H1 (cell line): ENCODE data around the gene PAQR9. TPM values are rescaled to one million over a fixed set of nuclear protein-coding genes. Genes with fewer than 3 reads are reported as not detected.

Source experiments
- NANOG ChIP-seq: IDR thresholded peaks from 2 replicates; pipeline ENCODE4 v1.6.1; 2011; ENCODE audit warnings: low read length, low read depth, mild to moderate bottlenecking, inconsistent platforms; ENCODE audit not compliant: insufficient read depth, poor library complexity, severe bottlenecking
- POU5F1 ChIP-seq: IDR thresholded peaks from 2 replicates; pipeline ENCODE4 v1.6.1; 2011; ENCODE audit warnings: low read depth, mild to moderate bottlenecking, low read length, moderate library complexity
- SIX5 ChIP-seq: IDR thresholded peaks from 2 replicates; pipeline ENCODE4 v1.6.1; 2011; ENCODE audit warnings: mild to moderate bottlenecking, low read depth, low read length
- polyA plus RNA-seq, 7 experiments: library from polyadenylated mRNA; depleted of rRNA in 3 of 7; stranded (reverse) in 5 of 7; unstranded in 2 of 7; fragments of >200 nt in 5 of 7; fragments of 200-250 nt in 2 of 7; gene quantifications; 1 replicate in 5 of 7; 2 replicates in 1 of 7; 4 replicates in 1 of 7; pipeline versions ENCODE4 v1.2.1 to v1.2.3, GENCODE V29; 2011 to 2013; ENCODE audit warnings: missing spikeins in 2 of 7, mixed read lengths in 2 of 7
- total RNA-seq: library from RNA; stranded (reverse); fragmentation: NEBNext Ultra II Directional; extraction: Animal tissue kit (Norgen Biotek cat#: 25700); gene quantifications from 2 replicates; pipeline ENCODE4 v1.2.1, GENCODE V29; 2021
- TF ChIP-seq, protein P1 (sequence below): fragments of 300-600 bp; sonication (generic); IDR thresholded peaks from 2 replicates; pipeline ENCODE4 v1.7.1; 2012; ENCODE audit warnings: low read length, moderate library complexity, mild to moderate bottlenecking, inconsistent platforms; ENCODE audit not compliant: insufficient replicate concordance

PAQR9 gene
- total and polyA plus RNA-seq, 2 of the 8 experiments (the other 6 are each of a cell fraction or from before 2014, with no cell fraction given), result 2.6 to 5.2 TPM

- TF ChIP-seq, protein P1, sequence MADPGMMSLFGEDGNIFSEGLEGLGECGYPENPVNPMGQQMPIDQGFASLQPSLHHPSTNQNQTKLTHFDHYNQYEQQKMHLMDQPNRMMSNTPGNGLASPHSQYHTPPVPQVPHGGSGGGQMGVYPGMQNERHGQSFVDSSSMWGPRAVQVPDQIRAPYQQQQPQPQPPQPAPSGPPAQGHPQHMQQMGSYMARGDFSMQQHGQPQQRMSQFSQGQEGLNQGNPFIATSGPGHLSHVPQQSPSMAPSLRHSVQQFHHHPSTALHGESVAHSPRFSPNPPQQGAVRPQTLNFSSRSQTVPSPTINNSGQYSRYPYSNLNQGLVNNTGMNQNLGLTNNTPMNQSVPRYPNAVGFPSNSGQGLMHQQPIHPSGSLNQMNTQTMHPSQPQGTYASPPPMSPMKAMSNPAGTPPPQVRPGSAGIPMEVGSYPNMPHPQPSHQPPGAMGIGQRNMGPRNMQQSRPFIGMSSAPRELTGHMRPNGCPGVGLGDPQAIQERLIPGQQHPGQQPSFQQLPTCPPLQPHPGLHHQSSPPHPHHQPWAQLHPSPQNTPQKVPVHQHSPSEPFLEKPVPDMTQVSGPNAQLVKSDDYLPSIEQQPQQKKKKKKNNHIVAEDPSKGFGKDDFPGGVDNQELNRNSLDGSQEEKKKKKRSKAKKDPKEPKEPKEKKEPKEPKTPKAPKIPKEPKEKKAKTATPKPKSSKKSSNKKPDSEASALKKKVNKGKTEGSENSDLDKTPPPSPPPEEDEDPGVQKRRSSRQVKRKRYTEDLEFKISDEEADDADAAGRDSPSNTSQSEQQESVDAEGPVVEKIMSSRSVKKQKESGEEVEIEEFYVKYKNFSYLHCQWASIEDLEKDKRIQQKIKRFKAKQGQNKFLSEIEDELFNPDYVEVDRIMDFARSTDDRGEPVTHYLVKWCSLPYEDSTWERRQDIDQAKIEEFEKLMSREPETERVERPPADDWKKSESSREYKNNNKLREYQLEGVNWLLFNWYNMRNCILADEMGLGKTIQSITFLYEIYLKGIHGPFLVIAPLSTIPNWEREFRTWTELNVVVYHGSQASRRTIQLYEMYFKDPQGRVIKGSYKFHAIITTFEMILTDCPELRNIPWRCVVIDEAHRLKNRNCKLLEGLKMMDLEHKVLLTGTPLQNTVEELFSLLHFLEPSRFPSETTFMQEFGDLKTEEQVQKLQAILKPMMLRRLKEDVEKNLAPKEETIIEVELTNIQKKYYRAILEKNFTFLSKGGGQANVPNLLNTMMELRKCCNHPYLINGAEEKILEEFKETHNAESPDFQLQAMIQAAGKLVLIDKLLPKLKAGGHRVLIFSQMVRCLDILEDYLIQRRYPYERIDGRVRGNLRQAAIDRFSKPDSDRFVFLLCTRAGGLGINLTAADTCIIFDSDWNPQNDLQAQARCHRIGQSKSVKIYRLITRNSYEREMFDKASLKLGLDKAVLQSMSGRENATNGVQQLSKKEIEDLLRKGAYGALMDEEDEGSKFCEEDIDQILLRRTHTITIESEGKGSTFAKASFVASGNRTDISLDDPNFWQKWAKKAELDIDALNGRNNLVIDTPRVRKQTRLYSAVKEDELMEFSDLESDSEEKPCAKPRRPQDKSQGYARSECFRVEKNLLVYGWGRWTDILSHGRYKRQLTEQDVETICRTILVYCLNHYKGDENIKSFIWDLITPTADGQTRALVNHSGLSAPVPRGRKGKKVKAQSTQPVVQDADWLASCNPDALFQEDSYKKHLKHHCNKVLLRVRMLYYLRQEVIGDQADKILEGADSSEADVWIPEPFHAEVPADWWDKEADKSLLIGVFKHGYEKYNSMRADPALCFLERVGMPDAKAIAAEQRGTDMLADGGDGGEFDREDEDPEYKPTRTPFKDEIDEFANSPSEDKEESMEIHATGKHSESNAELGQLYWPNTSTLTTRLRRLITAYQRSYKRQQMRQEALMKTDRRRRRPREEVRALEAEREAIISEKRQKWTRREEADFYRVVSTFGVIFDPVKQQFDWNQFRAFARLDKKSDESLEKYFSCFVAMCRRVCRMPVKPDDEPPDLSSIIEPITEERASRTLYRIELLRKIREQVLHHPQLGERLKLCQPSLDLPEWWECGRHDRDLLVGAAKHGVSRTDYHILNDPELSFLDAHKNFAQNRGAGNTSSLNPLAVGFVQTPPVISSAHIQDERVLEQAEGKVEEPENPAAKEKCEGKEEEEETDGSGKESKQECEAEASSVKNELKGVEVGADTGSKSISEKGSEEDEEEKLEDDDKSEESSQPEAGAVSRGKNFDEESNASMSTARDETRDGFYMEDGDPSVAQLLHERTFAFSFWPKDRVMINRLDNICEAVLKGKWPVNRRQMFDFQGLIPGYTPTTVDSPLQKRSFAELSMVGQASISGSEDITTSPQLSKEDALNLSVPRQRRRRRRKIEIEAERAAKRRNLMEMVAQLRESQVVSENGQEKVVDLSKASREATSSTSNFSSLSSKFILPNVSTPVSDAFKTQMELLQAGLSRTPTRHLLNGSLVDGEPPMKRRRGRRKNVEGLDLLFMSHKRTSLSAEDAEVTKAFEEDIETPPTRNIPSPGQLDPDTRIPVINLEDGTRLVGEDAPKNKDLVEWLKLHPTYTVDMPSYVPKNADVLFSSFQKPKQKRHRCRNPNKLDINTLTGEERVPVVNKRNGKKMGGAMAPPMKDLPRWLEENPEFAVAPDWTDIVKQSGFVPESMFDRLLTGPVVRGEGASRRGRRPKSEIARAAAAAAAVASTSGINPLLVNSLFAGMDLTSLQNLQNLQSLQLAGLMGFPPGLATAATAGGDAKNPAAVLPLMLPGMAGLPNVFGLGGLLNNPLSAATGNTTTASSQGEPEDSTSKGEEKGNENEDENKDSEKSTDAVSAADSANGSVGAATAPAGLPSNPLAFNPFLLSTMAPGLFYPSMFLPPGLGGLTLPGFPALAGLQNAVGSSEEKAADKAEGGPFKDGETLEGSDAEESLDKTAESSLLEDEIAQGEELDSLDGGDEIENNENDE, result no peak
- TF ChIP-seq NANOG (no peak), POU5F1 (no peak), SIX5 (no peak)
Observed at GRCh38 chr3:142943349-142943748, 20.1 kb downstream of the PAQR9 start (continued).
